Transverse colon (tissue), 4 donors: ENCODE data around the gene HDHD5. TPM values are rescaled to one million over a fixed set of nuclear protein-coding genes. Genes with fewer than 3 reads are reported as not detected.
"Not testable (repeated sequence)": the region's sequence is repeated elsewhere in the genome, so short reads cannot be mapped to it uniquely, and the experiment has no call there.

ENCODE experiments used
- DNase-seq: peaks from one replicate; pipeline ENCODE4 v3.0.0-alpha.2; 2019
- H3K27ac ChIP-seq, 4 donors: fragments of 200-600 bp; sonication (generic); 2 replicates each; pipeline ENCODE4 v1.5.1; 2016 to 2018; ENCODE audit warnings: inconsistent platforms in 4 of 4
- H3K27me3 ChIP-seq: fragments of 200-600 bp; sonication (generic); 2 replicates; pipeline ENCODE4 v1.5.1; 2017; ENCODE audit warnings: inconsistent platforms
- H3K36me3 ChIP-seq, 4 donors: fragments of 200-600 bp; sonication (generic); 2 replicates each; pipeline ENCODE4 v1.5.1; 2017 to 2019; ENCODE audit warnings: inconsistent platforms in 4 of 4
- H3K4me1 ChIP-seq, 4 donors: fragments of 200-600 bp; sonication (generic); 2 replicates each; pipeline ENCODE4 v1.5.1; 2017 to 2020; ENCODE audit warnings: inconsistent platforms in 4 of 4
- H3K4me3 ChIP-seq, 4 donors: fragments of 200-600 bp; sonication (generic); 1 replicate in 1 of 4; 2 replicates in 3 of 4; pipeline versions ENCODE4 v1.5.1 to v1.6.1; 2017 to 2019; ENCODE audit warnings: inconsistent platforms in 4 of 4
- H3K9me3 ChIP-seq, 2 donors: fragments of 200-600 bp; sonication (generic); 2 replicates each; pipeline ENCODE4 v1.5.1; 2017 to 2019; ENCODE audit warnings: inconsistent platforms in 2 of 2
- CTCF ChIP-seq, 5 experiments: fragments of 200-600 bp in 3 of 5; fragments of 450-650 bp in 2 of 5; sonication (generic) in 3 of 5; IDR thresholded peaks; 1 replicate in 2 of 5; 2 replicates in 3 of 5; pipeline ENCODE4 v1.5.1; 2016 to 2017; ENCODE audit warnings: antibody characterized with exemption in 5 of 5, inconsistent platforms in 3 of 5, mild to moderate bottlenecking in 2 of 5, moderate library complexity in 1 of 5
- EP300 ChIP-seq: sonication (generic); formaldehyde crosslinking; IDR thresholded peaks from one replicate; pipeline ENCODE4 v1.6.1; 2017; ENCODE audit warnings: antibody characterized with exemption, low read depth
- POLR2A ChIP-seq: fragments of 450-650 bp; IDR thresholded peaks from one replicate; pipeline ENCODE4 v1.6.1; 2016; ENCODE audit warnings: antibody characterized with exemption, mild to moderate bottlenecking, moderate library complexity
- POLR2AphosphoS5 ChIP-seq, 3 donors: sonication (generic); formaldehyde crosslinking; IDR thresholded peaks; one replicate each; pipeline ENCODE4 v1.6.1; 2016; ENCODE audit warnings: antibody characterized with exemption in 3 of 3
- whole genome bisulfite sequencing, 2 donors: methylation state at CpG; one replicate each; pipeline ENCODE4 v1.1.5; 2018; ENCODE audit warnings: low coverage in 1 of 2; 5-methylcytosine and 5-hydroxymethylcytosine counted together
- in situ Hi-C, 4 donors: fragments of 200-750 bp; cut with MboI; loops; one replicate each; pipeline versions ENCODE4 v1.15.0 to v1.15.1; 2017; ENCODE audit warnings: low sequenced_read_pairs in 3 of 4, low pct_ligation_motif_present in 1 of 4, low pct_unique_long_range_greater_than_20kb in 1 of 4
- intact Hi-C: fragments of 100-400 bp; cut with DNase I; formaldehyde crosslinking; loops from one replicate; pipeline ENCODE4 v1.15.1; 2023; ENCODE audit warnings: low total_unique reads
- total RNA-seq, 4 donors: library from RNA; depleted of rRNA; stranded (reverse); fragments of >200 nt; gene quantifications; one replicate each; pipeline ENCODE4 v1.1.0, GENCODE V29; 2016

The HDHD5 gene
- total RNA-seq, 4 donors from 2014 or later = 24.7 to 51.9 (median 42.3) TPM

- no peaks in the 10 kb centered on the region for H3K27me3 ChIP-seq
- intact Hi-C loops = no loop called here
- peak; percentile 81 for DNase-seq
- H3K9me3 ChIP-seq = no peaks in the 10 kb centered on the region
- peaks cover 0 to 29% (median 7%) of the 10 kb centered on the region in 4 donors for H3K4me1 ChIP-seq
- no peak for TF ChIP-seq POLR2A
- TF ChIP-seq POLR2AphosphoS5 (IDR thresholded peaks at IDR 0.05) = peak in 2 of 3 donors; percentile 38 to 69
- TF ChIP-seq CTCF (IDR thresholded peaks at IDR 0.05) = no peak
- peak; percentile 15 for TF ChIP-seq EP300
- H3K4me3 ChIP-seq = no peak overlapping the region
- in situ Hi-C loops = no loop called here
- 40 to 81% methylated on average over 1 to 9 of the region's 9 CpGs for WGBS, 2 donors
- no peaks in the 10 kb centered on the region for H3K36me3 ChIP-seq
- peak overlapping the region; percentile 62 to 71 (median 68) for H3K27ac ChIP-seq
Measured at GRCh38 chr22:17149076-17149815, 9.8 kb downstream of the HDHD5 start.

- in situ Hi-C loops, H3K9me3 ChIP-seq, H3K27me3 ChIP-seq, H3K27ac ChIP-seq, DNase-seq, intact Hi-C loops, H3K36me3 ChIP-seq, H3K4me3 ChIP-seq: not testable (repeated sequence)
- 93% methylated on average over 30 of the region's 30 CpGs; no CpG with 5 or more reads in 1 of the 2 donors for WGBS, 2 donors
- peaks cover 0 to 19% (median 3%) of the 10 kb centered on the region in 4 donors for H3K4me1 ChIP-seq
Measured at GRCh38 chr22:17147458-17147857, 11.6 kb downstream of the HDHD5 start.

GRCh38 chr22:17145021-17145680 lies 13.9 kb downstream of the HDHD5 start:
- TF ChIP-seq POLR2A (no peak), CTCF (IDR thresholded peaks at IDR 0.05) (no peak), POLR2AphosphoS5 (IDR thresholded peaks at IDR 0.05) (no peak), EP300 (no peak)
- Histone ChIP-seq H3K27me3 (no peaks in the 10 kb centered on the region), H3K36me3 (peaks cover 0 to 14% (median 3%) of the 10 kb centered on the region in 4 donors), H3K4me1 (peaks cover 0 to 8% (median 2%) of the 10 kb centered on the region in 4 donors), H3K9me3 (no peaks in the 10 kb centered on the region), H3K27ac (no peak overlapping the region), H3K4me3 (no peak overlapping the region)
- DNase-seq = no peak
- WGBS, 2 donors = 98% methylated on average over 7 of the region's 8 CpGs; no CpG with 5 or more reads in 1 of the 2 donors
- in situ Hi-C loops (no loop called here), intact Hi-C loops (no loop called here)

DNA sequence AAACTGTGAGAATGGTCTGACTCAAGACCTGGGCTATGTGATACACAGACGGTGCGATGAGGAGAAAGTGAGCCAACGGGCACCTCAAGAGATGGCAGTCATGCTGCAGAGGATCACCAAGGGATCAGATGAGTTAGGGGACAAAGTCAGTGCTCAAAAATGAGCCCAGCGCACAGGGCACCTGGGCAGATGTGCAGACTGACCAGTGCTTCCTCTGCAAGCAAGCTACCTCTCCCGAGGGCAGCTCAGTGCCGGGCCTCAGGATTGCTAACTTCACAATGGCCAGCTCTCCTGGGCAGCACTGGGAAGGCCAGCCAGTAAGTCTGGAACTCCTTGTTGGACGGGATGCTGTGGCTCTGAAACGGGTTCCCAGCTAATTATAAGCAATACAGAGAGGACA lies 15.3 kb downstream of the HDHD5 start:
- no peak overlapping the region for H3K27ac ChIP-seq
- no peak for DNase-seq
- intact Hi-C loops (no loop called here), in situ Hi-C loops (no loop called here)
- no peaks in the 10 kb centered on the region for H3K9me3 ChIP-seq
- no peaks in the 10 kb centered on the region for H3K27me3 ChIP-seq
- H3K4me3 ChIP-seq = no peak overlapping the region
- H3K4me1 ChIP-seq = no peaks in the 10 kb centered on the region
- 87% methylated on average over 8 of the region's 8 CpGs; no CpG with 5 or more reads in 1 of the 2 donors for WGBS, 2 donors
- peaks cover 0 to 14% (median 3%) of the 10 kb centered on the region in 4 donors for H3K36me3 ChIP-seq
- TF ChIP-seq EP300 (no peak), CTCF (IDR thresholded peaks at IDR 0.05) (no peak), POLR2AphosphoS5 (IDR thresholded peaks at IDR 0.05) (no peak), POLR2A (no peak)
